WTC11 (cell line): ENCODE data around the gene CPLANE1.

Experiments
- ESRRA ChIP-seq: sonication (generic); formaldehyde crosslinking; IDR thresholded peaks from 2 replicates; pipeline ENCODE4 v1.8.1; 2022; ENCODE audit warnings: mild to moderate bottlenecking, missing genetic modification reagents, borderline replicate concordance
- SMAD3 ChIP-seq: sonication (generic); formaldehyde crosslinking; IDR thresholded peaks from 2 replicates; pipeline ENCODE4 v1.8.0; 2022; ENCODE audit warnings: missing genetic modification reagents, mild to moderate bottlenecking, borderline replicate concordance
- TF ChIP-seq, protein P1 (sequence below): sonication (generic); formaldehyde crosslinking; IDR thresholded peaks from 2 replicates; pipeline ENCODE4 v1.8.1; 2022; ENCODE audit warnings: low read depth, missing genetic modification reagents, borderline replicate concordance
- TF ChIP-seq, protein P2 (sequence below): sonication (generic); formaldehyde crosslinking; IDR thresholded peaks from 2 replicates; pipeline ENCODE4 v1.8.0; 2022; ENCODE audit warnings: mild to moderate bottlenecking, missing genetic modification reagents
- TF ChIP-seq, protein P3 (sequence below): sonication (generic); formaldehyde crosslinking; IDR thresholded peaks from 2 replicates; pipeline ENCODE4 v1.8.1; 2023; ENCODE audit warnings: mild to moderate bottlenecking, missing genetic modification reagents, moderate library complexity
- TF ChIP-seq, protein P4 (sequence below): fragments of 200-600 bp; IDR thresholded peaks from 2 replicates; pipeline ENCODE4 v1.8.0; 2022; ENCODE audit warnings: antibody characterized with exemption
- TF ChIP-seq, protein P5 (sequence below): sonication (generic); formaldehyde crosslinking; conservative IDR thresholded peaks from 2 replicates; pipeline ENCODE4 v1.8.1; 2023; ENCODE audit warnings: mild to moderate bottlenecking, low read depth, missing genetic modification reagents, moderate library complexity
- TF ChIP-seq, protein P6 (sequence below): sonication (generic); formaldehyde crosslinking; IDR thresholded peaks from 2 replicates; pipeline ENCODE4 v1.8.0; 2022; ENCODE audit warnings: mild to moderate bottlenecking, missing genetic modification reagents
- TF ChIP-seq, protein P7 (sequence below): sonication (generic); formaldehyde crosslinking; IDR thresholded peaks from 2 replicates; pipeline ENCODE4 v1.8.1; 2022; ENCODE audit warnings: low read depth, mild to moderate bottlenecking, moderate library complexity, missing genetic modification reagents, borderline replicate concordance
- TF ChIP-seq, protein P8 (sequence below): sonication (generic); formaldehyde crosslinking; IDR thresholded peaks from 2 replicates; pipeline ENCODE4 v1.8.1; 2023; ENCODE audit warnings: mild to moderate bottlenecking, missing genetic modification reagents, moderate library complexity

DNA sequence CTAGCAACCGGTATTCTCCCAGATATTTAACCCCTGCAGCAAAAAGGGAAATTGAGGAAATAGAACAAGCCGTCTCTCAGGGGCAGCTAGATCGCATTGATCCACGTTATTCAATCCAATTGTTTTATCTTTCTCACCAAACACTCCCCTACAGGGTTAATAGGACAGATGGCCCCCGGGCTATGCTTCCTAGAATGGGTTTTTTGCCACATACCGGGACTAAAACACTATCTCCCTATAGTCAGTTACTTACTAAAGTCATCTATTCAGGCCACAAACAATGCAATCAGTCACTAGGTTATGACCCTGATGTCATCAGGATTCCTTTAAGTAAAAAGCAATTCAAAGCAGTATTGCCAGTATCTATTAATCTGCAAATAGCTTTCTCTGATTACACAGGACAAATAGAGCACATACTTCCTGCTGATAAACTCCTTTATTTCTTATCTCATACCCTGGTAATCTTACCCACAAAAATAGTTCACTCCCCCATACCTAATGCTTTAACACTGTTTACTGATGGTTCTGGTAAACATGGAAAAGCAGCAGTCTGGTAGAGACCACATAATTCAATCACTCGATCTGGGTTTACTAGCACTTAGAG is 159.0 kb downstream of the CPLANE1 start:
- TF ChIP-seq, protein P1, sequence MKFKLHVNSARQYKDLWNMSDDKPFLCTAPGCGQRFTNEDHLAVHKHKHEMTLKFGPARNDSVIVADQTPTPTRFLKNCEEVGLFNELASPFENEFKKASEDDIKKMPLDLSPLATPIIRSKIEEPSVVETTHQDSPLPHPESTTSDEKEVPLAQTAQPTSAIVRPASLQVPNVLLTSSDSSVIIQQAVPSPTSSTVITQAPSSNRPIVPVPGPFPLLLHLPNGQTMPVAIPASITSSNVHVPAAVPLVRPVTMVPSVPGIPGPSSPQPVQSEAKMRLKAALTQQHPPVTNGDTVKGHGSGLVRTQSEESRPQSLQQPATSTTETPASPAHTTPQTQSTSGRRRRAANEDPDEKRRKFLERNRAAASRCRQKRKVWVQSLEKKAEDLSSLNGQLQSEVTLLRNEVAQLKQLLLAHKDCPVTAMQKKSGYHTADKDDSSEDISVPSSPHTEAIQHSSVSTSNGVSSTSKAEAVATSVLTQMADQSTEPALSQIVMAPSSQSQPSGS (CRISPR knock-in tag): no peak
- no peak for TF ChIP-seq SMAD3
- TF ChIP-seq, protein P2, sequence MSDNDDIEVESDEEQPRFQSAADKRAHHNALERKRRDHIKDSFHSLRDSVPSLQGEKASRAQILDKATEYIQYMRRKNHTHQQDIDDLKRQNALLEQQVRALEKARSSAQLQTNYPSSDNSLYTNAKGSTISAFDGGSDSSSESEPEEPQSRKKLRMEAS (CRISPR knock-in tag): no peak
- TF ChIP-seq, protein P3, sequence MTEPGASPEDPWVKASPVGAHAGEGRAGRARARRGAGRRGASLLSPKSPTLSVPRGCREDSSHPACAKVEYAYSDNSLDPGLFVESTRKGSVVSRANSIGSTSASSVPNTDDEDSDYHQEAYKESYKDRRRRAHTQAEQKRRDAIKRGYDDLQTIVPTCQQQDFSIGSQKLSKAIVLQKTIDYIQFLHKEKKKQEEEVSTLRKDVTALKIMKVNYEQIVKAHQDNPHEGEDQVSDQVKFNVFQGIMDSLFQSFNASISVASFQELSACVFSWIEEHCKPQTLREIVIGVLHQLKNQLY (CRISPR knock-in tag): no peak
- TF ChIP-seq, protein P4, sequence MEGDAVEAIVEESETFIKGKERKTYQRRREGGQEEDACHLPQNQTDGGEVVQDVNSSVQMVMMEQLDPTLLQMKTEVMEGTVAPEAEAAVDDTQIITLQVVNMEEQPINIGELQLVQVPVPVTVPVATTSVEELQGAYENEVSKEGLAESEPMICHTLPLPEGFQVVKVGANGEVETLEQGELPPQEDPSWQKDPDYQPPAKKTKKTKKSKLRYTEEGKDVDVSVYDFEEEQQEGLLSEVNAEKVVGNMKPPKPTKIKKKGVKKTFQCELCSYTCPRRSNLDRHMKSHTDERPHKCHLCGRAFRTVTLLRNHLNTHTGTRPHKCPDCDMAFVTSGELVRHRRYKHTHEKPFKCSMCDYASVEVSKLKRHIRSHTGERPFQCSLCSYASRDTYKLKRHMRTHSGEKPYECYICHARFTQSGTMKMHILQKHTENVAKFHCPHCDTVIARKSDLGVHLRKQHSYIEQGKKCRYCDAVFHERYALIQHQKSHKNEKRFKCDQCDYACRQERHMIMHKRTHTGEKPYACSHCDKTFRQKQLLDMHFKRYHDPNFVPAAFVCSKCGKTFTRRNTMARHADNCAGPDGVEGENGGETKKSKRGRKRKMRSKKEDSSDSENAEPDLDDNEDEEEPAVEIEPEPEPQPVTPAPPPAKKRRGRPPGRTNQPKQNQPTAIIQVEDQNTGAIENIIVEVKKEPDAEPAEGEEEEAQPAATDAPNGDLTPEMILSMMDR: no peak
- no peak for TF ChIP-seq ESRRA
- TF ChIP-seq, protein P5, sequence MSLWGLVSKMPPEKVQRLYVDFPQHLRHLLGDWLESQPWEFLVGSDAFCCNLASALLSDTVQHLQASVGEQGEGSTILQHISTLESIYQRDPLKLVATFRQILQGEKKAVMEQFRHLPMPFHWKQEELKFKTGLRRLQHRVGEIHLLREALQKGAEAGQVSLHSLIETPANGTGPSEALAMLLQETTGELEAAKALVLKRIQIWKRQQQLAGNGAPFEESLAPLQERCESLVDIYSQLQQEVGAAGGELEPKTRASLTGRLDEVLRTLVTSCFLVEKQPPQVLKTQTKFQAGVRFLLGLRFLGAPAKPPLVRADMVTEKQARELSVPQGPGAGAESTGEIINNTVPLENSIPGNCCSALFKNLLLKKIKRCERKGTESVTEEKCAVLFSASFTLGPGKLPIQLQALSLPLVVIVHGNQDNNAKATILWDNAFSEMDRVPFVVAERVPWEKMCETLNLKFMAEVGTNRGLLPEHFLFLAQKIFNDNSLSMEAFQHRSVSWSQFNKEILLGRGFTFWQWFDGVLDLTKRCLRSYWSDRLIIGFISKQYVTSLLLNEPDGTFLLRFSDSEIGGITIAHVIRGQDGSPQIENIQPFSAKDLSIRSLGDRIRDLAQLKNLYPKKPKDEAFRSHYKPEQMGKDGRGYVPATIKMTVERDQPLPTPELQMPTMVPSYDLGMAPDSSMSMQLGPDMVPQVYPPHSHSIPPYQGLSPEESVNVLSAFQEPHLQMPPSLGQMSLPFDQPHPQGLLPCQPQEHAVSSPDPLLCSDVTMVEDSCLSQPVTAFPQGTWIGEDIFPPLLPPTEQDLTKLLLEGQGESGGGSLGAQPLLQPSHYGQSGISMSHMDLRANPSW: no peak
- TF ChIP-seq, protein P6, sequence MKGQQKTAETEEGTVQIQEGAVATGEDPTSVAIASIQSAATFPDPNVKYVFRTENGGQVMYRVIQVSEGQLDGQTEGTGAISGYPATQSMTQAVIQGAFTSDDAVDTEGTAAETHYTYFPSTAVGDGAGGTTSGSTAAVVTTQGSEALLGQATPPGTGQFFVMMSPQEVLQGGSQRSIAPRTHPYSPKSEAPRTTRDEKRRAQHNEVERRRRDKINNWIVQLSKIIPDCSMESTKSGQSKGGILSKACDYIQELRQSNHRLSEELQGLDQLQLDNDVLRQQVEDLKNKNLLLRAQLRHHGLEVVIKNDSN (CRISPR knock-in tag): no peak
- TF ChIP-seq, protein P7, sequence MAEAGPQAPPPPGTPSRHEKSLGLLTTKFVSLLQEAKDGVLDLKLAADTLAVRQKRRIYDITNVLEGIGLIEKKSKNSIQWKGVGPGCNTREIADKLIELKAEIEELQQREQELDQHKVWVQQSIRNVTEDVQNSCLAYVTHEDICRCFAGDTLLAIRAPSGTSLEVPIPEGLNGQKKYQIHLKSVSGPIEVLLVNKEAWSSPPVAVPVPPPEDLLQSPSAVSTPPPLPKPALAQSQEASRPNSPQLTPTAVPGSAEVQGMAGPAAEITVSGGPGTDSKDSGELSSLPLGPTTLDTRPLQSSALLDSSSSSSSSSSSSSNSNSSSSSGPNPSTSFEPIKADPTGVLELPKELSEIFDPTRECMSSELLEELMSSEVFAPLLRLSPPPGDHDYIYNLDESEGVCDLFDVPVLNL (CRISPR knock-in tag): no peak
- TF ChIP-seq, protein P8, sequence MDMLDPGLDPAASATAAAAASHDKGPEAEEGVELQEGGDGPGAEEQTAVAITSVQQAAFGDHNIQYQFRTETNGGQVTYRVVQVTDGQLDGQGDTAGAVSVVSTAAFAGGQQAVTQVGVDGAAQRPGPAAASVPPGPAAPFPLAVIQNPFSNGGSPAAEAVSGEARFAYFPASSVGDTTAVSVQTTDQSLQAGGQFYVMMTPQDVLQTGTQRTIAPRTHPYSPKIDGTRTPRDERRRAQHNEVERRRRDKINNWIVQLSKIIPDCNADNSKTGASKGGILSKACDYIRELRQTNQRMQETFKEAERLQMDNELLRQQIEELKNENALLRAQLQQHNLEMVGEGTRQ (CRISPR knock-in tag): no peak
